Measurements from ENCODE around the gene MTOR.

DNA sequence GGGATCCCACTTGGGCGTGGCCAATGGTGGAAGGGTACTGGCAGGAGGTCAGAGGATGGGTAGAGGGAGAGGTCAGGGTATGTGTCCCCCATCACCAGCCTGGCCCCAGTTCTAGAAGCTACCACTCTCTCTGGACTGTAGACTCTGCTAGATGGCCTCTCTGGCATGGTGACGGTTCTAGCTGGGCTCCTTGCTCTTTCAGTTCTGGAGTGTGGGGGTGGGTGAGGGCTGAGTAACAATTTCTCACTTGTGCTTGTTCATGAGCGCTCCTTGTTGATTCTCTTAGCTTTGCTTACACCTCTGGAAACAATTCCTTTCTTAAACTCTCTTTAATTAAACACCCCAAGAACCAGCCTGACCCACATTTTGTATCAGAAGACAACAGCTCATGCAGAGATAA, 137.4 kb downstream of the MTOR start:
- TF ChIP-seq CTCF (IDR thresholded peaks at IDR 0.05) (no peak), EZH2phosphoT487 (IDR thresholded peaks at IDR 0.05) (no peak)

Data from neural progenitor cell (in vitro differentiated cells).